VCaP (cell line): Measurements from ENCODE around the gene PLBD1.

ENCODE experiments used
- H3K27ac ChIP-seq: fragments of 450-650 bp; 2 replicates; pipeline ENCODE4 v1.5.1; 2017
- CTCF ChIP-seq: fragments of 450-650 bp; conservative IDR thresholded peaks from 2 replicates; pipeline ENCODE4 v1.5.1; 2017; ENCODE audit warnings: mild to moderate bottlenecking, moderate library complexity

The PLBD1 gene

GRCh38 chr12:14532152-14532551 is 35.5 kb downstream of the PLBD1 start:
- no peak for TF ChIP-seq CTCF
- no peak overlapping the region for H3K27ac ChIP-seq

- no peak for TF ChIP-seq CTCF
- H3K27ac ChIP-seq = no peak overlapping the region
These were observed 41.7 kb downstream of the PLBD1 start for GRCh38 chr12:14525964-14526363.

GRCh38 chr12:14521822-14522221 is 45.9 kb downstream of the PLBD1 start:
- H3K27ac ChIP-seq = no peak overlapping the region
- no peak for TF ChIP-seq CTCF

DNA sequence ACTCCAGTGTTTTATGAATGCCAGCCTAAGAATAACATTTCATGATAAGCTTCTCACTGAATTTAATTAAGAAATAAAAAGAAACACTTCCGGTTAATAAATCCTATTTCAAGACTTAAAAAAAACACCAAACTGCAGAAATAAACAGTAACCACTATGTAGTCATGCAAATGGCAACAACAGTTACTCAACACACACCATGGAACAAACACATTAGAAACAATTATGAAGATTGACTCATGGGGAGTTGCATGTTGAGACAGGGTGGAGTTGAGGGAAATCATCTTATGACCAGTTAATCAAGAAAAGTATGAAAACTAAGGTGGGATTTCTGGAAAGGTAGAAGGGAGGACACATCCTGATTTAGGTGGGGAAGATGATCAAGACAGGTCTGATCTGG is 52.7 kb downstream of the PLBD1 start:
- peak overlapping the region; percentile 68 for H3K27ac ChIP-seq

GRCh38 chr12:14514154-14514842 is 53.4 kb downstream of the PLBD1 start:
- H3K27ac ChIP-seq = peak overlapping the region; percentile 68
- peak; percentile 91 for TF ChIP-seq CTCF

More for the DNA sequence above, 52.7 kb downstream of the PLBD1 start:
- no peak for TF ChIP-seq CTCF

DNA sequence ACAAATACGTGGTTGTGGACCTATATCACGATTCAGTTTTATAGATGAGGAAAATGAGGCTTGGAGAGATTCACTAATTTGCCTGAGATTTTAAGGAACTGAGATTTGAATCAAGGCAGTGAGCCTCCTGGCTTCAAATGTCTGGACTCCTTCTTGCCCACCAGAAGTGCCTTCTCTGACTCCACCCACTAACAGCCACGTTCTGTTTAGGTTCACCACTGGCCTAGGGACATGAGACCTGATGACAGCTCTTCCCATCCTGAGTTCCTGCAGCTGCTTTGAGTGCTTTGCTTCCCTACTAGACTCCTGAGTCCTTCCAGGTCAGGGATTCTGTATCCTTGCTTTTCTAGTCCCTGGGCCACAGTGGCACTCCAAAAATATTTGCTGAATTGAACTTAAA is 57.1 kb downstream of the PLBD1 start:
- no peak for TF ChIP-seq CTCF
- no peak overlapping the region for H3K27ac ChIP-seq

DNA sequence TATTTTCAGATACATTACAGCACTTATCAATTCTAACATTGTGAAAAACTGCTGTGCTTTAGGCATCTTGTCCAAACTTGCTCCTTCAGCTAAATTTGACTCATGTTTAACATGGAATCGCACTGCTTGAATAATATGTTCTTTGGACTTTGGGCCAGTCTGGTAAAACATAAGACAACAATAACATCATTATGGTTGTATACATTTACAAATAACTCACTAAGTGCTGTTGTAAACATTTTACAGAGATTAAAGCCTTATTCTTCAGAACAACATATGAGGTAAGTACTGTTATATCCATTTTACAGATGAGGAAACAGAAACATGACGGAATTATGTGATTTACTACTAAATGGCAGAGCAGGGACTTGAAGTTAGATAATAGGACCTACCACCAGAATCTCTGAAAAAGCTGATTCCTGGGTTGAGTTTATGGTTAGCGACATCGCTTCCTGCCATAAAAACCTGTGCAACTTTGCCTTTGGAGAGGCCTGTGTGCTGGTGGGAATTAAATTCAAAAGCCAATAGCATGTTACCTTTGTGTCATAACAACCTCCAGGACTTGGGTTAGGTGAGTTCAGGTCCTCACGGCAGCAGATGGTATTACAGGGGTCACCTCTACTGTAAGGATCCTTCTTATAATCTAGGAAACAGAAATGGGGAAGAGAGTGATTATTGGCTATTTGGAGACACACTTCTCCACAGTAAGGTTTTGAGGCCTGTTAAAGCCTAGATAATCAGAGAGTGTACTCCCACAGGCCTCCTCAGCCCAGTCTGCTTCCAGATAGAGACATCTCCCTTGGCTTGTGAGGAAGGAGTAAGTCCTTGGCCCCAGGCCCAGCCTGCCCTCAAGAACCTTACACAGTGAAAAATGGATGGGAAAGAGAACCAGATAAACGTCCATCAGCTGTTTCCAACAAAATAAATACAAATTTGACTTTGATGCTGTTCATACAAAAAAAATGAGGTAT is 61.8 kb downstream of the PLBD1 start:
- no peak for TF ChIP-seq CTCF
- no peak overlapping the region for H3K27ac ChIP-seq
